HEK293T (cell line): ENCODE results near the gene AMOTL2.

ENCODE experiments used
- ARNT ChIP-seq: fragments of 450-650 bp; IDR thresholded peaks from 2 replicates; pipeline ENCODE4 v1.6.1; 2017; ENCODE audit warnings: mild to moderate bottlenecking
- BHLHE40 ChIP-seq: fragments of 450-650 bp; IDR thresholded peaks from 2 replicates; pipeline ENCODE4 v1.6.1; 2016; ENCODE audit warnings: mild to moderate bottlenecking, moderate library complexity, borderline replicate concordance
- FOXA1 ChIP-seq: fragments of 450-650 bp; IDR thresholded peaks from 2 replicates; pipeline ENCODE4 v1.6.1; 2016; ENCODE audit warnings: mild to moderate bottlenecking
- FOXK2 ChIP-seq: fragments of 450-650 bp; IDR thresholded peaks from 2 replicates; pipeline ENCODE4 v1.6.1; 2016; ENCODE audit warnings: mild to moderate bottlenecking
- FOXM1 ChIP-seq: fragments of 450-650 bp; IDR thresholded peaks from 2 replicates; pipeline ENCODE4 v1.6.1; 2017; ENCODE audit warnings: mild to moderate bottlenecking, borderline replicate concordance
- HDGF ChIP-seq: fragments of 450-650 bp; IDR thresholded peaks from 2 replicates; pipeline ENCODE4 v1.6.1; 2017; ENCODE audit warnings: antibody characterized with exemption, borderline replicate concordance
- L3MBTL2 ChIP-seq: fragments of 450-650 bp; conservative IDR thresholded peaks from 2 replicates; pipeline ENCODE4 v1.6.1; 2016; ENCODE audit warnings: mild to moderate bottlenecking
- LEF1 ChIP-seq: fragments of 450-650 bp; IDR thresholded peaks from 2 replicates; pipeline ENCODE4 v1.6.1; 2017; ENCODE audit warnings: mild to moderate bottlenecking, borderline replicate concordance
- NFRKB ChIP-seq: fragments of 450-650 bp; IDR thresholded peaks from 2 replicates; pipeline ENCODE4 v1.6.1; 2016; ENCODE audit warnings: mild to moderate bottlenecking, moderate library complexity
- PKNOX1 ChIP-seq: fragments of 450-650 bp; IDR thresholded peaks from 2 replicates; pipeline ENCODE4 v1.6.1; 2016
- SP1 ChIP-seq: fragments of 450-650 bp; IDR thresholded peaks from 2 replicates; pipeline ENCODE4 v1.6.1; 2017
- SUZ12 ChIP-seq: fragments of 450-650 bp; IDR thresholded peaks from 2 replicates; pipeline ENCODE4 v1.6.1; 2016; ENCODE audit warnings: mild to moderate bottlenecking
- TARDBP ChIP-seq: fragments of 450-650 bp; IDR thresholded peaks from 2 replicates; pipeline ENCODE4 v1.6.1; 2016
- ZNF384 ChIP-seq: fragments of 450-650 bp; IDR thresholded peaks from 2 replicates; pipeline ENCODE4 v1.6.1; 2016

DNA sequence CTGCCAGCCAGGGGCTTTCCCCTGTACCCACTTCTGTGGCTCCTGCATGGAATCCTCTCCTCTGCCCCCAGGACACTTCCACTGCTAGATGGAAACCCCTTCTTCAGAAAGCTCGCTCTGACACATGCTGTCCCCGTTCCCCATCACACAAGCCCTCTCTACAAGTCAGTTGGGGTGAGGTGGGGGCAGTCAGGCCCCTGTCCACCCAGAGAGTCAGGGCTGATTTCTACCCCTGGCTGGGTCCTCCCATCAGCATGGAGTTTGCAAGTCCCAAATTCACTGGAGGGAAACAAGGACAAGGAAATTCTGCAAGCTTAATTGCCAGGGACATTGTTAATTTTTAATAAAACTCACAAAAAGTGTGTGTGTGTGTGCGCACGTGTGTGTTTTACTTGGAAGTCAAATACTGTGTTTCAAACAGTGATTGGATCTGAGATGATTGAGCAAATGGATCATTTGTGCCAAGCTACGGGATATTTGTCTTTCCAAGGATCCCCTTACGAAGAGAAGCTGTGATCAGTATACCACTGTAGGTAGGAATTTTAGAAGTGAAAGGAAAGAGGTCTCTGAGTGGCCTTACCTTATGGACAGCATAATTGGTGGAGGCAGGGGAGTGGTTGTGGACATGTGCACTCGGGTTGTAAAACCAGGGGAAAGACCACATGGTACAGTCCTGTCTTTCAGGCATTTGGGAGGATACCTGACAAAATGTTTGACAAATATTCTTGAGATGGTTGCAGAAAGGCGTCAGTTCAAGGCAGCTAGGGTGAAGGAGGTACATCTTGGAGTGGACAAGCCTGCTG lies 1.5 kb upstream of the AMOTL2 start:
- TF ChIP-seq SP1 (no peak), FOXK2 (no peak), FOXA1 (no peak), ZNF384 (no peak), BHLHE40 (no peak), L3MBTL2 (no peak), PKNOX1 (no peak), TARDBP (no peak), SUZ12 (no peak), ARNT (no peak), FOXM1 (no peak), LEF1 (no peak), NFRKB (no peak), HDGF (no peak)
